Common myeloid progenitor, CD34-positive (primary cell): ENCODE data around the gene SLC25A44.

Experiments used
- CTCF ChIA-PET: fragments of 350-600 bp; sonication (Branson Sonifier 250); formaldehyde crosslinking; loops from one replicate; lab custom pipeline; 2021; ENCODE audit warnings: antibody characterized with exemption; lab: Charles Lee
- POLR2A ChIA-PET: fragments of 350-600 bp; sonication (Branson Sonifier 250); formaldehyde crosslinking; loops from one replicate; lab custom pipeline; 2021; ENCODE audit warnings: antibody characterized with exemption; lab: Charles Lee
- DNase-seq, 3 donors: peaks; one replicate each; pipeline versions ENCODE4 v3.0.0 to v3.0.0-alpha.2; 2013
- H3K27ac ChIP-seq, 2 experiments: 1 replicate in 1 of 2; 2 replicates in 1 of 2; pipeline ENCODE4 v1.7.0; 2013; ENCODE audit warnings: inconsistent platforms in 2 of 2, low read length in 2 of 2, mild to moderate bottlenecking in 2 of 2, low read depth in 1 of 2, moderate library complexity in 1 of 2; ENCODE audit not compliant: severe bottlenecking in 2 of 2, insufficient read depth in 1 of 2, poor library complexity in 1 of 2
- H3K27me3 ChIP-seq, 5 experiments: replicated peaks in 2 of 5; 1 replicate in 3 of 5; 2 replicates in 2 of 5; pipeline versions ENCODE4 v1.6.1 to v1.7.0; 2013; ENCODE audit warnings: low read length in 4 of 5, mild to moderate bottlenecking in 2 of 5, moderate library complexity in 2 of 5, inconsistent platforms in 1 of 5; ENCODE audit not compliant: insufficient read depth in 5 of 5, control insufficient read depth in 4 of 5
- H3K36me3 ChIP-seq, 4 experiments: 1 replicate in 2 of 4; 2 replicates in 2 of 4; pipeline versions ENCODE4 v1.6.1 to v1.7.0; 2013; ENCODE audit warnings: low read length in 3 of 4, control low read depth in 1 of 4, mild to moderate bottlenecking in 1 of 4; ENCODE audit not compliant: control insufficient read depth in 4 of 4, insufficient read depth in 4 of 4
- H3K4me1 ChIP-seq, 4 experiments: 1 replicate in 3 of 4; 2 replicates in 1 of 4; pipeline versions ENCODE4 v1.6.1 to v1.7.1; 2013; ENCODE audit warnings: low read length in 3 of 4, mild to moderate bottlenecking in 3 of 4, control low read depth in 1 of 4, inconsistent platforms in 1 of 4, moderate library complexity in 1 of 4; ENCODE audit not compliant: control insufficient read depth in 4 of 4, insufficient read depth in 4 of 4; ENCODE audit errors: control extremely low read depth in 1 of 4
- H3K4me3 ChIP-seq, 7 experiments: 1 replicate in 4 of 7; 2 replicates in 3 of 7; pipeline versions ENCODE4 v1.5.1 to v1.7.0; 2013; ENCODE audit warnings: mild to moderate bottlenecking in 7 of 7, low read length in 6 of 7, moderate library complexity in 6 of 7, inconsistent platforms in 2 of 7, low read depth in 2 of 7, control low read depth in 1 of 7; ENCODE audit not compliant: insufficient read depth in 4 of 7, control insufficient read depth in 1 of 7; ENCODE audit errors: extremely low read depth in 1 of 7
- H3K9me3 ChIP-seq, 5 experiments: 1 replicate in 4 of 5; 2 replicates in 1 of 5; pipeline versions ENCODE4 v1.6.1 to v1.7.1; 2013; ENCODE audit warnings: low read length in 4 of 5, mild to moderate bottlenecking in 2 of 5, inconsistent platforms in 1 of 5, low read depth in 1 of 5, moderate library complexity in 1 of 5; ENCODE audit not compliant: control insufficient read depth in 4 of 5, insufficient read depth in 2 of 5; ENCODE audit errors: control extremely low read depth in 1 of 5
- WGBS: methylation state at CpG from one replicate; pipeline ENCODE4 v1.1.5; 2013; ENCODE audit not compliant: insufficient coverage; 5-methylcytosine and 5-hydroxymethylcytosine counted together

The SLC25A44 gene

DNA sequence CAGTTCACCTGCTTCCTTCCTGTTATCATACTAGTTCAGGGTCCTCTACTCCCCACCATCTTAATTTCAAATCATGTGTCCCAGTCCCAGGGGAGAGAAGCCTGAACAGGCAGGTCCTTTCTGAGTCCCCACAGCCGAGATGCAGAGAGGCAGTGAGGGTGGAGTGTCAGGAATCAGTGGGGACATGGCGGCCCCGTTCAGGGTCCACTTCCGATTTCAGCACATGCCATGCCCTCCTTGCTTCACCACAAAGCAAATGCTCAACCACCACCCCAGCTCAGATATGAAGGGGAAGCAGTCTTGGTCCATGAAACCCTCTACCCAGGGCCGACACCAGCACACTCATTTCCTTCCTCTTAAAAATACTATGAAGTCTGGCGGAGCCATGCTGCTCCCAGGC, 45.7 kb upstream of the SLC25A44 start:
- ChIA-PET CTCF (interaction anchor here (1.0 to 24.8 kb wide), 9 partner anchors 8 to 171 kb away, joined by 3 to 399 read pairs (median 5); no protein-coding TSS in a partner anchor), POLR2A (interaction anchor here (0.7 to 2.6 kb wide), 4 partner anchors 15 to 76 kb away, joined by 3 to 12 read pairs (median 6); partner anchors contain the start of gene PMF1)
- Histone ChIP-seq H3K4me3 (peak overlapping the region in 3 of 7 experiments; percentile 12 to 40 (median 39)), H3K27me3 (no peaks in the 10 kb centered on the region), H3K27ac (peak overlapping the region; percentile 13 to 66), H3K36me3 (no peaks in the 10 kb centered on the region), H3K4me1 (peaks cover 0 to 56% (median 38%) of the 10 kb centered on the region in 4 experiments), H3K9me3 (no peaks in the 10 kb centered on the region)
- 2% methylated on average over 4 of the region's 6 CpGs for WGBS
- DNase-seq: peak; percentile 78 to 93 (median 93)

DNA sequence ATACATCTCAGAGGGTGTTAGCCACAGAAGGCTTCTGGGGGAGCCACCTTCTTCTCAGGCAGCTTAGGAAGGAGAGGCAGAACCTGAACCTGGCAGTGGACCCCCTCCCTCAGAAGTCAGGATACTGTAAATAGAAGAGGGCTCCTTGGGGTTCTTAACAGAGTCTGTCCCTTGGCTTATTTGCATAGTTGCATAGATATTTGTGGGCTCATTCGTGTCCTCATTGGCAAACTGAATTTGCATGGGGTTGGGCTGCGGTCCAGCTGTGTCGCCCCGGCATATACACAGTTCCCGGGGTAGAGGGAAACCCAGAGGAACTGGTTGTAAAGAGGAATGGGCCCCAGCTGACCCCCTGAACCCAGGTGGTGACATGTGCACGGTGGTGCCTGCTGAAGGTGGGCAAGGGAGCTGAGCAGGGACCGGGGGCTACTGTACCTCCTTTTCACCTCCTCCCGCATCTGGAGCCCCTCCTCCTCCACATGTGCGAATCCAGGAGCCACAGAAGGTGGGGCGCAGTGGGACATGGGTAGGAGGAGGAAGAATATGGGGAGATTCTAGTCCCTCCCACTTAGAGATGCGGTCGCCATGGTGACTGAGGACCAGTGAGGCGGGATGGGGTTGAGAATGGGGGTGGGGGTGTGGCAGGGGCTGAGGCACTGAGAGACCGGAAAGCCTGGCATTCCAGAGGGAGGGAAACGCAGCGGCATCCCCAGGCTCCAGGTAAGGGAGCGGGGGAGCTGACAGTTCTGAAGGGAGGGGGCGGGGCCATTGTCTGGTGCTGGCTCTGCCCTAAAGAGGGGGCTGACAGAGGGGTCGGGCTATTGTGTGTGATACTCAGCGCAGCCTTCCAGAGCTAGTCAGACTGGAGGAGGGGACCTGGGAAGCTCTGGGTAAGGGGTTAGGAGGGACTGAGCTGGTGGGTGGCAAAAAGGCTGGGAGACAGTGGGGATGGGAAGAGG, 44.3 kb upstream of the SLC25A44 start:
- Histone ChIP-seq H3K4me1 (peaks cover 0 to 69% (median 45%) of the 10 kb centered on the region in 4 experiments), H3K27me3 (no peaks in the 10 kb centered on the region), H3K27ac (no peak overlapping the region), H3K36me3 (no peaks in the 10 kb centered on the region), H3K4me3 (no peak overlapping the region), H3K9me3 (no peaks in the 10 kb centered on the region)
- DNase-seq: peak in 1 of 3 donors; percentile 16
- ChIA-PET CTCF (interaction anchor here (0.7 to 24.8 kb wide), 8 partner anchors 8 to 186 kb away, joined by 3 to 399 read pairs (median 3); partner anchors contain the start of gene SLC25A44), POLR2A (no interaction called here)
- 92% methylated on average over 19 of the region's 20 CpGs for WGBS

DNA sequence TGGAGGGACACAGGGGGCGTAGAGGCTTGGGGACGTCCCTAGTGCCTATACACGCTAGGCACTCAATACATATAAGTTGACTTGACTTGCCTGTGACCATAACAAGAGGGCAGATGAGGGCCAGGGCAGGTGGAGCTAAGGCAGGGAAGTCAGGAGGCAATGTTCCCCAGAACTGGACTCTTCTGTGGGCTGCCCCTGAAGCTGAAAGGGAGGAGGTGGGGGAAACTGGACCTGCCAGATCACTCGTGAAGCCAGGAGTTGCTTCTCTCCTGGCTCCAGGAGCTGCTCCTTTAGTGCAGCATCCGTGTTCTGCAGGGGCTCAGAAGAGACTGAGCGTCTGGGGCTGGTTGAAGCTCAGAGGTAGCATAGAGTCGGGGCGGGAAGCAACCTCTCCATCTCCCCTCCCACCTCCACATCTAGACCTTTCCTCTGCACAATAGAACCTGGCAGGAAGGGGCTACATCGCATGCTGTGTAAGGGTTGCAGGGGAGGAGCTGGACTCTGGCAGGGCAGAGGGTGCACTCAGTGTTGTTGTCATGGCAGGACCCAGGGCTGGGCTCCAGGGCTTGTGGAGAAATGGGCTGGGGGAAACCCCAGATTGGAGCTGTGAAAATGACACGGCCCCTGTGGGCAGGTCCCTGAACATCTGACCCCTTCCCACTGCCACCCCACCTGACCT, 43.4 kb upstream of the SLC25A44 start:
- no peaks in the 10 kb centered on the region for H3K27me3 ChIP-seq
- H3K9me3 ChIP-seq: no peaks in the 10 kb centered on the region
- 91% methylated on average over 4 of the region's 10 CpGs for WGBS
- peaks cover 3 to 77% (median 52%) of the 10 kb centered on the region in 4 experiments for H3K4me1 ChIP-seq
- DNase-seq: no peak
- ChIA-PET CTCF (interaction anchor here (0.9 to 24.8 kb wide), 6 partner anchors 9 to 185 kb away, joined by 3 to 399 read pairs (median 3); partner anchors contain the start of gene SLC25A44), POLR2A (interaction anchor here (0.7 kb wide), 1 partner anchor 110 kb away, joined by 3 read pairs; no protein-coding TSS in a partner anchor)
- no peak overlapping the region for H3K4me3 ChIP-seq
- H3K27ac ChIP-seq: no peak overlapping the region
- no peaks in the 10 kb centered on the region for H3K36me3 ChIP-seq

DNA sequence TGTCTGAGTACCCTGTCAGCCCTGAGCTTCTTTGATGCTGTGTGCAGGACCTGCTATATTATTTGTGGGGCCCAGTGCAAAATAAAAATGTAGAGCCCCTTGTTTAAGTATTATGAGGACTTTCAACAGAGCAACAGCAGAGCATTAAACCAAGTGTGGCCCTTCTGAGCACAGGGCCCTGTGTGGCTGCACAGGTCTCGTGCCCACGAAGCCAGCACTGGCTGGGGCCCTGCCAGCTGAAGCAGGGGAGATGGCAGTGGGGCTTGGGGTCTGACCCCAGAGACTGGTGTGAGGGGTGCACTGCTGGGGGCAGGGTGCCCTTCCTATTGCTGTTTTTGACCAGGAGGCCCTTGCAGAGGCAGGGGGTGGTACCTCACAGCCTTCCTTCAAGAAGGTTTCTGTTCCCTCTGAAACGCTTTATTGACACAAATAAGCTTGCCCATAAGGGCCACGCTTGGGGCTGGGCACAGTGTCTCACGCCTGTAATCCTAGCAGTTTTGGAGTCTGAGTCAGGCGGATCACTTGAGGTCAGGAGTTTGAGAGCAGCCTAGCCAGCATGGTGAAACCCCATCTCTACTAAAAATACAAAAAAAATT, 42.7 kb upstream of the SLC25A44 start:
- no peaks in the 10 kb centered on the region for H3K9me3 ChIP-seq
- H3K36me3 ChIP-seq: no peaks in the 10 kb centered on the region
- no peak overlapping the region for H3K27ac ChIP-seq
- WGBS: 81% methylated on average over 6 of the region's 6 CpGs
- H3K27me3 ChIP-seq: no peaks in the 10 kb centered on the region
- POLR2A ChIA-PET: interaction anchor here (0.7 kb wide), 1 partner anchor 109 kb away, joined by 3 read pairs; no protein-coding TSS in a partner anchor
- no peak overlapping the region for H3K4me3 ChIP-seq
- CTCF ChIA-PET: interaction anchor here (0.9 to 24.8 kb wide), 7 partner anchors 9 to 185 kb away, joined by 3 to 399 read pairs (median 3); partner anchors contain the start of gene SLC25A44
- no peak for DNase-seq
- peaks cover 6 to 82% (median 55%) of the 10 kb centered on the region in 4 experiments for H3K4me1 ChIP-seq

DNA sequence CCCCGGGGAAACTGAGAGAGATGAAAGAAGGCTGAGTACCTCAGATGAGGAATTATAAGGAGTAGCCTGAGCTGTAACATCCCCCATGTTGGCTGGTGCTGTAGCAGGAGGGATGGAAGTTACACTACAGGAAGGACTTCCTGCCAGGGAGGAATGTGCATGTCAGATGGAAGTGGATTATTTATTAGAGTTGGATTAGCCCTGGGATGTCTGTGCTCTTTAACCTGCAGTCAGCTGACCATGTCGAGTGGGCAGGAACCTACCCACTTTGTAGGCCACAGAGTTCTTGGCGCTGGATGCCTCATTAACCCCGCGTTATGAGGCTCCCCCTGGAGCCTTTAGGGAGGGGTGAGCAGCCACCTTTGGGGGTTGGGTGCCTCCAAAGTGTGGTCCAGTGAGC, 41.3 kb upstream of the SLC25A44 start:
- Histone ChIP-seq H3K4me3 (no peak overlapping the region), H3K9me3 (no peaks in the 10 kb centered on the region), H3K27me3 (no peaks in the 10 kb centered on the region), H3K27ac (no peak overlapping the region), H3K4me1 (peaks cover 8 to 71% (median 44%) of the 10 kb centered on the region in 4 experiments), H3K36me3 (peaks cover 0 to 4% (median 0%) of the 10 kb centered on the region in 4 experiments)
- DNase-seq: no peak
- POLR2A ChIA-PET: no interaction called here
- CTCF ChIA-PET: interaction anchor here (1.3 to 24.8 kb wide), 3 partner anchors 41 to 73 kb away, joined by 3 to 399 read pairs (median 4); partner anchors contain the start of gene SLC25A44
- WGBS: 78% methylated on average over 5 of the region's 5 CpGs

DNA sequence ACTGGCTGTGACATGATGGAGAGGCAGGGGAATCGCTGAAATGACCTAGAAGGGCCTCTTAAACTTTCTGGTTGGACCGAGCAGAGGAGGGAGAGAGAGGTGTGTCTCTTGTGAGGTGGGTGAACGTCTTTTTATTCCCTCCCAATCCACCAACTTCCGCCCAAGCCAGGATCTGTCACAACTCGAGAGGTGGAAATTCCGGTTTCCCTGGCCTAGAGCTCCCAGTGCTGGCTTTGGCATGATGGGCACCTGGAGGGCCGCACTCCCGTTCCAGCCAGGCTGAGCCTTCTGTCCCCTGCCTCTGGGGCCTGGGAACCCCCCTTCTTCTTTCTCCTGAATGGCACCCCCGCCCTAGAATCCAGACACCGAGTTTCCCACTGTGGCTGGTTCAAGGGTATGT, 40.5 kb upstream of the SLC25A44 start, which contains the start of gene SEMA4A:
Gene SEMA4A (plus strand): TSS at position 224 of the 400 bp plus-strand sequence. CDS start 994 bp downstream, outside the sequence.
- Histone ChIP-seq H3K36me3 (peaks cover 0 to 6% (median 2%) of the 10 kb centered on the region in 4 experiments), H3K9me3 (no peaks in the 10 kb centered on the region), H3K27ac (peak within 1 kb of the TSS in 1 of 2 experiments; percentile 2), H3K27me3 (no peaks in the 10 kb centered on the region), H3K4me3 (peak within 1 kb of the TSS in 5 of 7 experiments; percentile 12 to 60 (median 40)), H3K4me1 (peaks cover 8 to 64% (median 37%) of the 10 kb centered on the region in 4 experiments)
- no peak for DNase-seq
- ChIA-PET POLR2A (no interaction called here), CTCF (interaction anchor here (0.8 to 24.8 kb wide), 4 partner anchors 8 to 180 kb away, joined by 3 to 399 read pairs (median 9); partner anchors contain the start of gene SLC25A44)
- 91% methylated on average over 5 of the region's 10 CpGs for WGBS
